GM18909 (cell line): ENCODE results near the gene ATPAF2.
"Not testable (repeated sequence)": the region's sequence is repeated elsewhere in the genome, so short reads cannot be mapped to it uniquely, and the experiment has no call there.

Experiments
- ATAC-seq: cut with Tn5 transposase; IDR thresholded peaks from one replicate; pipeline ENCODE4 v1.9.1; 2021; ENCODE audit warnings: mild to moderate bottlenecking; ENCODE audit not compliant: unreplicated experiment, poor library complexity

The ATPAF2 gene

DNA sequence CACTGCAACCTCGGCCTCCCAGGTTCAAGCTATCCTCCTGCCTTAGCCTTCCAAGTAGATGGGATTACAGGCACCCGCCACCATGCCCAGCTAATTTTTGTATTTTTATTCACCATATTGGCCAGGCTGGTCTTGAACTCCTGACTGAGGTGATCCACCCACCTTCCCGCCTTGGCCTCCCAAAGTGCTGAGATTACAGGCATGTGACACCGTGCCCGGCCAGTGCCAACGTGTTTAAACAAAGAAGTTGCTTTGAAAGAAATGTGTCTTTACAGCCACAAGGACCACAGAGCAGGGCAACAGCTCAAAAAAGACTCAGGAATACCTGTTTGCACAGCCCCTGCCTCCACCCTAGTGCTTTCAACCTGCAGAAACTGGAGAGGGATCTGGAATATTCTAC is 25.0 kb downstream of the ATPAF2 start:
- ATAC-seq, result no peak

DNA sequence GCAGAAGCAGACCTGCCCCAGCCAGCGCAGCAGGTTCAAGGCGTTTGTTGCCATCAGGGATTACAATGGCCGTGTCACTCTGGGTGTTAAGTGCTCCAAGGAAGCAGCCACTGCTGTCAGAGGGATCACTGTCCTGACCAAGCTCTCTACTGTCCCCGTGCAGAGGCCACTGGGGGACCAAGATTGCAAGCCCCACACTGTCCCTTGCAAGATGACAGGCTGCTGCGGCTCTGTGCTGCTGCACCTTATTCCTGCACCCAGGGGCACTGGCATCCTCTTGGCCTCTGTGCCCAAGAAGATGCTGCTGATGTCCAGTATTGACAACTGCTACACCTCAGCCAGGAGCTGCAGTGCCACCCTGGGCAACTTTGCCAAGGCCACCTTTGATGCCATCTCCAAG is 27.7 kb downstream of the ATPAF2 start:
- ATAC-seq, result no peak

DNA sequence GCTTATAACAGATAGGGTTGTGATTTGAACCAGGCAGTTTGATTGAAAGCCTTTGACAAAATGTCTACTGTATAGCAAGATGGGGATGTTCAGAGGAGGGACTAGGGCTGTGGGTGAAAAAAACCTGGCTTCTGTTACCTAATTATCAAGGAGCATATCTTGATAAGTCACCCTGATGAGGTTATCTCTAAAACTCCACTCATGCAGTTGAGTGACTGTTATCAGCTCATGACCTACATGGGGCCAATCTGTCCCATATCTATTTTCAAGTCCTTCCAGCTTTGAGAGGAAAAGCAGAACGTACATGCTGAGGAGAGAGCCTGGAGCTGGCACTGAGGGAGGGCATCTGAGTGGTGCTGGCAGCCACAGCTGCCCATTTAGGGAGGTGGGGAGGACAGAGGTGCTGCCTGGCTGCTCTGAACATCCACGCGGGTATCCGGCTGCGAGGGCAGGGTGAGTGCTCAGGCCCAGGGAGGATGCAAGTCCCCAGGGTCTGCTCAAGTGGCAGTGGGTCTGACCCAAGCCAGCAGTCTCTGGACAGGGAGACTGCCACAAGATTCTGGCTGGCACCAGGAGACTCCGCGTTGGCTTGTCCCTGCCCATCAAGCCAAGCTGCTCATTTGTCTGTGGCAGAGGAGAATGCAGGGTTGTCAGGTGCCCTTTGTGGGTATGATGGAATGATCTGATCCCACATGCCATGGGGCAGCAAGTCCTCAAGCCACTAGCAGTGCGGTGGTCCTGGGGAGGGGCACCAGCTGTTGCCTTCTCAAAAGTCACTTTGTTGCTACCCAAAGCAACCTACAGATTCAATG is 29.2 kb downstream of the ATPAF2 start:
- no peak for ATAC-seq

DNA sequence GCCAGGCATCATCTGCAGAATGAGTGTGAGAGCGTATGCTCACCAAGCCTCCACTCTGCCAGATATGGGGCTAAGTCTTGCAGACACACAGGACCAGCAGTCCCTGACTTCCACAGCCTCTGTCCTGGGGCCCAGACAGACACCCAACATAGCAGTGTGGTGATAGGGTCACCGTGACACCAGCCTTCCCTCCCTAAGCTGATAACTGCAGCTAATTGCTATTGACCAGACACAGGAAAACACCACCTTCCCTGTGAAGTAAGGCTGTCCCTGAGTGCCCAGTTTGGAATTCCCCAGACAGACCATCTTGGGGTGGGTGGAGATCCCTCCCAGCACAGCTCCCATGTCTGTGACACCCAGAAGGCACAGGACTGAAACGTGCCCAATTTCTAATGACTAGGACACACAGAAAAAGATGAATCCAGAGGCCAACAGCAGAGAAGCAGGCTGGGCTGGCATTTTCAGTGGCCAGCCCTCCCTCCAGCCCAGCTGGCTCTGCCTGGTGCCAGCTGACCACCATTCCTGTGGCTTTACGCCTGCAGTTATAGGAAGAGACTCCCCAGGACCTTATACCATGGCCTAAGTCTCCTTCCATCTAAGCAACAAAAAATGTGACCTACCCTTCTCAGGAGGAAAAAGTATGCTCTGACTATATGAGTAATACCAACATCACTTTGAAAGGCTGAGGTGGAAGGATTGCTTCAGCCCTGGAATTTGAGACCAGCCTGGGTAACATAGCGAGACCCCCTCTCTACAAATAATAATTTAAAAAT is 30.3 kb downstream of the ATPAF2 start:
- ATAC-seq, result no peak

DNA sequence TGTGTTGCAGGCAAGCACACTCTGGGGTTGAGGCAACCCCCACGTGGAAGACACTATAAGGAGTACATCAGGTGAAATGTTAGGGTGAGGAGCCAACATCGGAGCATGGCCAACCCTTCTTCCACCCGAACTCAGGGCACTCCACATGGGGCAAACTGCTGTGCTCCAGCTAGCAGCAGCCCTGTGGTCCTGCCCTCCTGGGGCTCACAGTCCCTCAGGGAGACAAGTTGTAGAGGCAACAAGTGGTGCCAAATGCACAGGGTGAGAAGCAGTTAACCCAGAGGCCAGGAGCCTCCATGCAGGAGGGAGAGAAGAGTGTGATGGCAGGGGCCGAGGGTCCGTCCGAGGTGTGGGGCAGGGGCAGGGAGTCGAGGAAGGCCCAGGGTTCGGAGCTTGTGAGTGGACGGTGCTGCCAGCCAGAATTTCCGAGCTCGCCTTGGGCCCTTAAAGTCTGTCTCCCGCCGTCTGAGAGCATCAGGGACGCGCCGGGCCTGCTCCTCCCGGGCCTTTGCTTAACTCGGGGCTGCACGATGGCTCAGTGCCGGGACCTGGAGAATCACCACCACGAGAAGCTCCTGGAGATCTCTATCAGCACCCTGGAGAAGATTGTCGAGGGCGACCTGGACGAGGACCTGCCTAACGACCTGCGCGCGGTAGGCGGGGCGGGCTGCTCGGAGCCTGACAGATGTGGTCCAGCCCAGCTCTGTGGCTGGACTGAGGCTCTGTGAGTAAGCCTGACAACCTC is 32.3 kb downstream of the ATPAF2 start:
- no peak for ATAC-seq

DNA sequence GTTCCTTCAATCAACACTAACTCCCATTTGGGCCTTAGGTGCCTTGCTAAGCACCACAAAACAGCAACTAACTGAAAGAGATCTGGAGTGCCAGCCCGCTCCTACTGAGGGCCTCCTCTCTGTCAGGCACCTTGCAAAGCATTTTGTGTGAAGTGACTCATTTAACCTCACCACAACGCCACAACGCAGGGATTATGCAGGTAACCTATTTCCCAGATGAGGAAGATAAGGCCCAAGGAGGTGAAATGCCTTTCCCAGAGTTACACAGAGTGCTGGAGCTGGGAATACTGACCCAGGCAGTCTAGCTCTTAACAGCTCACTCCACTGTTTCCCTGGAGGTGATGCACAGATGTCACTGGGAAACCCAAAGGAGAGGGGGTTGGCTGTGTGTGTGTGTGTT is 33.5 kb downstream of the ATPAF2 start:
- ATAC-seq, result no peak

DNA sequence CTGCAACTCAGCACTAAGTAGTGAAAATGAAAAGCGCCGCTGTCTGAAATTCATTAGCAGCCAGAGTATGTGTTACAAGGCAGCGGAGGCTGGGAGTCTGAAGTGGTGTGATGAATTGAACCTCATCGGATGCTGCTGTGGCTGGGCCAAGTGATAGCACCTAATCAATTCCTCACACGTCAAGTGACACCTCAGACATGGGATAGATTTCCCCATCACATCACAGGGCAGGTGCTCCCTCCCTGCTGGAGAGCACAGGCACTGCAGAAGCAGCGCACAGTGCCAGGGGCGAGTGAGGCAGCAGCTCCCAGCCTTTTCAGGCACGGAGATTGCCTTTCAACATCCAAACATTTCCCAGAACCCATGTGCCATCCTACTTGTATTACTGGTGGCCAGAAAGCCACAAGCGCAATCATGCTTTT is 34.1 kb downstream of the ATPAF2 start:
- ATAC-seq, result no peak

DNA sequence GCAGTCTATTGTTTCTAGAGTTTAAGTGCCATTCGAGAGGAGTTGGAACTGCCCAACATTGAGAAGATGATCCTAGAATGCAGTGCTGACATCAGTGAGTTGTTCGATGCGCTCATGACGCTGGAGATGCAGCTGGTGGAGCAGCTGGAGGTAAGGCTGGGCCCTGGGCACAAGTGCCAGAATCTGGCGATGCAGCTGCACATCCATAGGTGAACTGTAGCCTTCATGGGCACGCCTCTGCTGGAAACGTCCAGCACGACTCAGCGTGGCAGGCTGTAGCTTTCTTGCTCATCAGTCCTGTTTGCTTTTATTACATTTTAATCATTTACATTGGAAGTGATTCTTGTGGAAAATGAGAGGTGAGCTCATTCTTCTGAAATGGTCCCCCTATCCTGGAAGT is 34.6 kb downstream of the ATPAF2 start:
- ATAC-seq, result no peak

DNA sequence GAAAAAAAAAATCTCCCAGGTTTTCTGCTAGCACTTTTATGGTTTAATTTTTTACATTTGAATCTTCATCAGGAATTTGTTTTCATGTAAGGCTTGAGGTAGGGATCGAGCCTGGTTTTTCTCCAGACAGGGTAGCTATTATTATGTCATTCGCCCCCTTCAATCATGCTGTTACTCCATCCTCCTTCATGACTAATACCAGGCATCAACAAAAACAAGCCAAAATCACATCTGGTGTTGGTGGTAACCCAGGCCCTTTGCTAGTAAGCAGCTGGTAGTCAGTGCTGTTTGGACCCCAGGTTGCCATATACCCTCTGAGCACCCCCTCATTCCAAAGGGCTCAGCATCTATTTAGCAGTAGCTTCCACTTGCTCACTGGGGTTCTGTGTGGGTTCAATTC is 36.8 kb downstream of the ATPAF2 start:
- ATAC-seq, result no peak

DNA sequence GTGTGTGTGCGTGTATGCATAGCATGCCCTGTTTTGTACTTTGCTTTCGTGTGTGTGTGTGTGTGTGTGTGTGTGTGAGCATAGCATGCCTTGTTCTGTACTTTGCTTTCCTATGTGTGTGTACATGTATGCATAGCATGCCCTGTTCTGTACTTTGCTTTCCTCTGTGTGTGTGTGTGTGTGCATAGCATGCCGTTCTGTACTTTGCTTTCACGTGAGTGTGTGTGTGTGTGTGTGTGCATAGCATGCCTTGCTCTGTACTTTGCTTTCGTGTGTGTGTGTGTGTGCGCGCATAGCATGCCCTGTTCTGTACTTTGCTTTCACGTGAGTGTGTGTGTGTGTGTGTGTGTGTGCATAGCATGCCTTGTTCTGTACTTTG is 38.9 kb downstream of the ATPAF2 start:
- ATAC-seq, result no peak

DNA sequence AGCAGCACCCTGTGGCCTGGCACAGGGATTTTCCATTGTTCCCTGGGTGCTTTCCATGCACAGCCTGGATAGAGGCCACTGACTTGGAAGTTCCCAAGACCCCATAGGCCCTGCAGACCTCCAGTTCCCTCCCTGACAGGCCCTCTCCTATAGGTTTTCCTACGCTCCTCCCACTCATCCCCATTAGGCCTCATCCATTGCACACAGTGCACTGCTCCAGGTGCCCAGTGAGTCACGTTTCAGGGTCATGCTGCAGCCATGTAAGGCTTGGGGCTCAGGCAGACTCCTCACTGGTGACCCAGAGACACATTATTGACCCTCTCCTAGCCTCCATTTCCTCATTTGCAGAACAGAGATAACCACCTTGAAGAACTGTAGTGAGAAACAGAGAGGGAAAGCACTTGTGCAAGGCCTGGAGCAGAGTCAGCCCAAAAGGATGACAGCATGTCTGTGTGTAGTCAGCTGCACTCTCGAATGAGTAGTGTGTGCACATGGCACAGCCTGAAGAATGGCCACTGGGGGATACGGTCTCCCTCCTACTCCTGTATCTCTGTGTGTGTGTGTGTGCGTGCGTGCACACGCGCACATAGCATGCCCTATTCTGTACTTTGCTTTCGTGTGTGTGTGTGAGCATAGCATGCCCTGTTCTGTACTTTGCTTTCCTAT is 39.5 kb downstream of the ATPAF2 start:
- no peak for ATAC-seq

DNA sequence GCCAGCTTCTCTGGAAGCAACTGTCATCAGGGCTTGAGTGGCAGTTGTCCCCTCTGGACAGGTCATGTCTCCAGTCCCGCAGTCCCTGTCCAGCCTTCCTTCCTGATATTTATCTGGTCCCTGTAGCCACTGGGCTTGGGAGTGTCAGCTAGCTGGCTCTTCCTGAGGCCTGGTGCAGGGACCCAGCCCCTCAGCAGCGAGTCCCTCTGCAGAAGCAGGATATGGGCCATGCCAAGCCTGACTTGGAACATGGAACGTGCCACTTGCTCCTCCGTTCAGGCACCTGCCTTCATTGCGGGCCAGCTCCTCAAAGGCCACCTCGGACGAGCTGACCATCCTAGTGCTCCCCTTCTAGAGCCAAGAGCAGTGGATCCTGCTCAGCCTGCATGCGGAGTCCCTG is 40.0 kb downstream of the ATPAF2 start:
- ATAC-seq, result no peak

DNA sequence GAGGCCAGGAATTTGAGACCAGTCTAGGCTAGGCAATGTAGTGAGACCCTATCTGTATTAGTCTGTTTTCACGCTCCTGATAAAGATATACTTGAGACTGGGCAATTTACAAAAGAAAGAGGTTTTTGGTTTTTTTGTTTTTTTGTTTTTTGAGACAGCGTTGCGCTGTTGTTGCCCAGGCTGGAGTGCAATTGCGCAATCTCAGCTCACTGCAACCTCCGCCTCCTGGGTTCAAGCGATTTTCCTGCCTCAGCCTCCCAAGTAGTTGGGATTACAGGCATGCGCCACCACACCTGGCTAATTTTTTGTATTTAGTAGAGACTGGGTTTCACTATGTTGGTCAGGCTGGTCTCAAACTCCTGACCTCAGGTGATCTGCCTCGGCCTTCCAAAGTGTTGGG is 43.1 kb downstream of the ATPAF2 start:
- not testable (repeated sequence) for ATAC-seq

DNA sequence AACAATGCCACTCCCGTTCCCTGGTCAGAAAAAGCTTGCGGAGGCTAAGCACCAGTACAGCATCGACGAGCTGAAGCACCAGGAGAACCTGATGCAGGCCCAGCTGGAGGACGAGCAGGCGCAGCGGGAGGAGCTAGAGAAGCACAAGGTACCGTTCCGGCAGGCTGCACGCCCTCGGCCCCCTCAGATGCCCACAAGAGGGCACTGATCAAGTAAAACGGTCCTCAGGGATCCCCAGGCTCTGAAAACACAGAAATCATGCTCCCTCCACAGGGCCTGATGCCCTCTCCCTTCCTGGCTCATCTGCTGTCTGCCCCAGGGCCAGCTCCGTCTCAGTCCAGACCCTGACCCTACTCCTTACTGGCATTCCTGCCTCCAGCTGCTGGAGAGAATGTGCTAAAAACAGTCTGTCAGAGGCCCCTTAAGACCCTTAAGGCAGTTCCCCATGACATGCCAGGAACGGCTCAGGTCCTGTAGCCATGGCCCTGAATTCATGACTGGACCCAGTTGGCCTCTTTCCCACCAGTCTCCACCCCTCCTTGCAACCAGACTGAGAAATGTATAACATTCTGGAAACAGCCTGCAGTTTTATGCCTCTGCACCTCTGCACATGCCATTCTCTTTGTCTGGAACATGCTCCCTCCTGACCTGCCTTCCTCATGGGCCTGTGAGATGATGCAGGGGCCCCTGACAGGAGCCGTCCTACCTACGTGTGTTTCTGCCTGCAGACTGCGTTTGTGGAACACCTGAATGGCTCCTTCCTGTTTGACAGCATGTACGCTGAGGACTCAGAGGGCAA is 44.5 kb downstream of the ATPAF2 start:
- ATAC-seq, result no peak

DNA sequence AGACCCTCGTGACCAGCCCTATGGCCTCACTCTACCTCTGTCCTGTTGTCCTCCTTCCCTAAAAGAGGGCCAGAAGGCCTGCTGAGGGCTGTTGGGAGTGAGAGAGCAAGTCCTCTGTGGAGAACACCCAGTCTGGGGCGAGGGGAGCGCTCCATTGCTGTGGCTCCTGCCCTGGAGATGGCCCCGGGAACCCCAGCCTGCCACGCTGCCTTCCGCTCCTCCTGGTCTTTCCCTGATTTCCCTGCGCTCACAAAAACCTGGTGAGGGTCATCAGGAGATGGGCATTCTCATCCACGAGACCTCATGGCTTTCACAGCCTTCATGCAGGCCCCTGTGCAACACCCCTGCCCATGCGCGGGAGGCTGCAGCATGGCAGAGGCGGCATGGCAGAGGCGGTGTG is 45.1 kb downstream of the ATPAF2 start:
- no peak for ATAC-seq

DNA sequence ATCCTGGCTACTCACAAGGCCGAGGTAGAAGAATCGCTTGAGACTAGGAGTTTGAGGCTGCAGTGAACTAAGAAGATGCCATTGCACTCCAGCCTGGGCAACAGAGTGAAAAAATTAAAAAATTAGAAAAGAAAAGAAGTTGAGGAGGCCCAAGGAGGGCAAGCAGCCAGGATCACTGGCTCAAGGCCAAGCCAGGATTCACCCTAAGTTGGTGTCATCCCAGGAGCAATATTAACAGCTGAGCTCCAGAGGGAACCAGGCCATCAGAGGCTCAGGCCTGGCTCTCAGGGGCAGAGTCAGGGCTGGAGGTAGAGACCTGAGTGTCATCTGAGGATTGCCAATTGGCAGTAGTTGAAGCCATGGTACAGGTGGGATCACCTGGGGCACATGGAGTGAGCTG is 45.6 kb downstream of the ATPAF2 start:
- ATAC-seq, result no peak

DNA sequence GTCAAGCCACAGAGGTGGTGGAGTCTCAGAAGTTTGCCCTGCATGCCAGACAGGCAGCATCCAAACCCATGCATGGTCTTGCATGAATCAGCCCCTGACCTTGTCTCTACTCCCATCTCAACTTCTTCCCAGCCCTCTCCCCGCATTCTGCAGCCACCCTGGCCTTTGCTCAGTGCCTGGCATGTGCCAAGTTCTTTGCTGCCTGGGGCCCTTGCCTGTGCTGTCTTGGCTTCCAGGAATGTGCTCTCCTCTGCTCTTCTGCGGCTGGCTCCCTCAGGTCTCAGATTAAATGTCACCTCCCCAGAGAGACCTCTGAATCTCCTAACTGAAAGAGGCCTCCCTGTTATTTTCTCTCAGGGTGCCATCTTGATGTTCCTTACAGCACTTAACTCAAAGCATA is 48.7 kb downstream of the ATPAF2 start:
- no peak for ATAC-seq

DNA sequence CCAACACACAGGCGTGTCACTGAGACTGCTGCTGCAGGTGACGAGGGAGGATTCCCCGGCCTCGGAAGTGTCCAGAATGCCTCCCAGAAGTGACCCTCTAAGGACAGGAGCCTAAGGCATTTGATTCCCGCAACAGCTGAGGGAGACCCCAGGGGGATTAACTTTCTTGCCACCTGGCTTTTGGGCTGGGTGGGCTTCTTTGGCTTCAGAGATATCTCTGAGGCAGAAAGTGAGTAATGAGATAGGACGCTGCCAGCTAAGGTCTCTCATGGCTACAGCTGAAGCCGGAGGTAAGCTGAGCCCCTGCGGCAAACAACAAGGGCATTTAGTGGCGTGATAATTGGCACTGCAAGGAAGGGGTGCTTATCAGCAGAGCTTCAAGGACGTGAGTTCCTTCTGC is 49.4 kb downstream of the ATPAF2 start:
- no peak for ATAC-seq

DNA sequence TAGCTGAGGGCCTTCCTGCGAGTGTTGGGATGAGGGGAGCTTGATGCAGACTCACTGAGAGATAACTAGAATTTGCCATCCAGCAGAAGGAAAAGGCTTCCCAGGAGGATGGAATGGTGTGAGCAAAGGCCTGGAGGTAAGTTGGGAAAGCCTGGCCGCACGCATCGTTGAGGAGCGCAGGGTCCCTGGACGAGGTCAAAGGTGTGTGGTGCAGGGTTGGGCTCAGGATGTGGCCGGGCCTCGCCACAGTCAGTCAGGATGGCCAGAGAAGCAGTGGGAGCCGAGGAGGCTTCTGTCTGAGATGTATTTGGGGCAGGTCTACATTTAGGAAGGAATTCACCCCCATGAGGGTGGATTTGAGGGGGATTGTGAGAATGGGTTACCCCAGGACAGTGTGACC is 49.9 kb downstream of the ATPAF2 start:
- ATAC-seq, result no peak

DNA sequence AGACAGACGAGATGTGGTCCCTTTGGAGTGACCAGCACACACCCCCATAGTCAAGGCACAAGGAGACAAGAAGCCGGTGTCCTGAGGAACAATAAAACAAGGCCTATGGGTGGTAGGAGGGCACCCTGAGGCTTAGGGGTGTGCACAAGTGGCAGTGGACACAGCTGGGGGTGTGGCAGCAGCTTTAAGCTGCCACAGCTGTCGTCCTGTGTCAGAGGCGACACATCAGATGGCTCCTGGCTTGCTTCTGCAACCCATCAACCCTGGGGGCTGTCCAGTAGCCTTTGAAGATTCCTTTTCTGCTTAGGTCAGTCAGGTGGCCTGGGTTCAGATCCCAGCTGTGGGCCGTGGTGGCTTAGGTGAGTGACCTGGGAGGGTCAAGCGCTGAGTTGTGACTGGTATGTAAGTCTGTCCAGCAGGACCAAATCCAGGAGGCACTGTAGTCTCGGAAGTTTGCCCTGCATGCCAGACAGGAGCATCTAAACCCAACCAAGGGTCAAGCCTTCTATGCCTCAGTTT is 50.5 kb downstream of the ATPAF2 start:
- no peak for ATAC-seq
